GM21423 (cell line): ENCODE results near the gene NHSL2.

ENCODE experiments used
- ATAC-seq: cut with Tn5 transposase; IDR thresholded peaks from one replicate; pipeline ENCODE4 v1.9.1; 2021; ENCODE audit warnings: mild to moderate bottlenecking, moderate library complexity; ENCODE audit not compliant: unreplicated experiment

NHSL2 gene

GRCh38 chrX:72102126-72102525, 191.5 kb downstream of the NHSL2 start:
- ATAC-seq, result no peak

GRCh38 chrX:72102760-72103159, 192.1 kb downstream of the NHSL2 start:
- no peak for ATAC-seq

GRCh38 chrX:72105436-72105835, 194.8 kb downstream of the NHSL2 start:
- ATAC-seq, result peak; percentile 43

- no peak for ATAC-seq
Observed at GRCh38 chrX:72107320-72107719, 196.7 kb downstream of the NHSL2 start.

GRCh38 chrX:72107841-72108595, 197.4 kb downstream of the NHSL2 start:
- no peak for ATAC-seq

- ATAC-seq, result no peak
Observed at GRCh38 chrX:72108666-72109065, 198.0 kb downstream of the NHSL2 start.

GRCh38 chrX:72110051-72110875, 199.6 kb downstream of the NHSL2 start:
- no peak for ATAC-seq

GRCh38 chrX:72110876-72111708, 200.4 kb downstream of the NHSL2 start:
- no peak for ATAC-seq

GRCh38 chrX:72113461-72113860, 202.8 kb downstream of the NHSL2 start:
- ATAC-seq, result no peak

GRCh38 chrX:72114306-72114705, 203.7 kb downstream of the NHSL2 start:
- no peak for ATAC-seq

- ATAC-seq, result no peak
Observed at GRCh38 chrX:72114807-72115206, 204.2 kb downstream of the NHSL2 start.

GRCh38 chrX:72115380-72115779, 204.7 kb downstream of the NHSL2 start:
- no peak for ATAC-seq

- ATAC-seq, result no peak
Observed at GRCh38 chrX:72117636-72118210, 207.1 kb downstream of the NHSL2 start.

GRCh38 chrX:72120837-72121236, 210.2 kb downstream of the NHSL2 start:
- ATAC-seq, result no peak

- no peak for ATAC-seq
Observed at GRCh38 chrX:72121383-72121782, 210.7 kb downstream of the NHSL2 start.

- no peak for ATAC-seq
Observed at GRCh38 chrX:72122621-72123337, 212.1 kb downstream of the NHSL2 start.

- ATAC-seq, result no peak
Observed at GRCh38 chrX:72123471-72124185, 213.0 kb downstream of the NHSL2 start.

- ATAC-seq, result no peak
Observed at GRCh38 chrX:72124540-72125201, 214.0 kb downstream of the NHSL2 start.
